Measurements from ENCODE around the gene RMDN3.

The RMDN3 gene

GRCh38 chr15:40772014-40772413 lies 17.0 kb upstream of the RMDN3 start:
- no peak for DNase-seq (ENCODE audit: low spot score)

GRCh38 chr15:40771242-40771641 lies 16.2 kb upstream of the RMDN3 start:
- DNase-seq (ENCODE audit: low spot score), result no peak

- DNase-seq (ENCODE audit: low spot score), result no peak
Observed at GRCh38 chr15:40770147-40770721, 15.2 kb upstream of the RMDN3 start.

GRCh38 chr15:40769274-40770146 lies 14.5 kb upstream of the RMDN3 start, which contains the start of gene C15orf62:
Gene C15orf62 (plus strand): TSS chr15:40769980. CDS start chr15:40770496, 516 bp downstream.
- peak; percentile 94 for DNase-seq (ENCODE audit: low spot score)

GRCh38 chr15:40768521-40769273 lies 13.6 kb upstream of the RMDN3 start:
- peak; percentile 53 for DNase-seq (ENCODE audit: low spot score)

GRCh38 chr15:40767838-40768500 lies 12.9 kb upstream of the RMDN3 start:
- DNase-seq (ENCODE audit: low spot score), result no peak

GRCh38 chr15:40766906-40767837 lies 12.1 kb upstream of the RMDN3 start:
- DNase-seq (ENCODE audit: low spot score), result peak; percentile 58

- DNase-seq (ENCODE audit: low spot score), result no peak
Observed at GRCh38 chr15:40766194-40766815, 11.3 kb upstream of the RMDN3 start.

- DNase-seq (ENCODE audit: low spot score), result no peak
Observed at GRCh38 chr15:40764629-40765103, 9.6 kb upstream of the RMDN3 start.

GRCh38 chr15:40763801-40764628 lies 9.0 kb upstream of the RMDN3 start, which contains the start of gene GCHFR:
Gene GCHFR (plus strand): TSS chr15:40764068. CDS start chr15:40764181, 113 bp downstream.
- peak; percentile 89 for DNase-seq (ENCODE audit: low spot score)

GRCh38 chr15:40762919-40763800 lies 8.1 kb upstream of the RMDN3 start:
- DNase-seq (ENCODE audit: low spot score), result peak; percentile 85

- DNase-seq (ENCODE audit: low spot score), result no peak
Observed at GRCh38 chr15:40759961-40760360, 4.9 kb upstream of the RMDN3 start.

- DNase-seq (ENCODE audit: low spot score), result no peak
Observed at GRCh38 chr15:40756938-40757337, 1.9 kb upstream of the RMDN3 start.

- no peak for DNase-seq (ENCODE audit: low spot score)
Observed at GRCh38 chr15:40755812-40756208, 756 bp upstream of the RMDN3 start.

- no peak for DNase-seq (ENCODE audit: low spot score)
Observed at GRCh38 chr15:40754574-40754882, 526 bp downstream of the RMDN3 start.

GRCh38 chr15:40751745-40752144 lies 3.3 kb downstream of the RMDN3 start:
- no peak for DNase-seq (ENCODE audit: low spot score)

GRCh38 chr15:40750885-40751284 lies 4.2 kb downstream of the RMDN3 start:
- DNase-seq (ENCODE audit: low spot score), result no peak

- no peak for DNase-seq (ENCODE audit: low spot score)
Observed at GRCh38 chr15:40749151-40749630, 5.9 kb downstream of the RMDN3 start.

Data from LoVo (cell line).